IMR-90 (cell line): Measurements from ENCODE around the gene ISOC2. TPM values are rescaled to one million over a fixed set of nuclear protein-coding genes. Genes with fewer than 3 reads are reported as not detected.

Experiments used
- ATAC-seq: fragments of 200-7000 bp; cut with Tn5 transposase; 2 replicates; pipeline ENCODE4 v1.9.1; 2020; ENCODE audit warnings: low read depth, mild to moderate bottlenecking, moderate library complexity
- BruUV-seq: library from RNA; stranded (reverse); fragments of 400-500 nt; replicated peaks from 2 replicates; lab custom pipeline; 2021; lab: Mats Ljungman, UMichigan
- CTCF ChIA-PET: fragments of 300-600 bp; formaldehyde crosslinking; extraction: SDS; loops from one replicate; lab custom pipeline; 2021; ENCODE audit warnings: antibody characterized with exemption; lab: Yijun Ruan, JAX
- POLR2A ChIA-PET: fragments of 300-600 bp; sonication (Branson Sonifier 250); formaldehyde crosslinking; loops from one replicate; lab custom pipeline; 2022; ENCODE audit warnings: antibody characterized with exemption; ENCODE audit not compliant: unreplicated experiment; lab: Charles Lee
- DNase-seq: peaks from one replicate; pipeline ENCODE4 v3.0.0; 2013
- H2AFZ ChIP-seq: replicated peaks from 2 replicates; pipeline ENCODE3; 2013; ENCODE audit warnings: low read length, mild to moderate bottlenecking; ENCODE audit not compliant: poor library complexity
- H2AK5ac ChIP-seq: 2 replicates; pipeline ENCODE4 v1.6.1; 2013; ENCODE audit warnings: low read depth, low read length, inconsistent platforms
- H2AK9ac ChIP-seq: replicated peaks from 2 replicates; pipeline ENCODE3; 2013; ENCODE audit warnings: mild to moderate bottlenecking, low read depth, low read length, moderate library complexity; ENCODE audit not compliant: poor library complexity
- H2BK120ac ChIP-seq: 2 replicates; pipeline ENCODE4 v1.6.1; 2013; ENCODE audit warnings: low read depth, low read length, inconsistent platforms
- H2BK15ac ChIP-seq: 3 replicates; pipeline ENCODE4 v1.6.1; 2013; ENCODE audit warnings: low read depth, low read length, inconsistent platforms
- H2BK20ac ChIP-seq: 2 replicates; pipeline ENCODE4 v1.6.1; 2013; ENCODE audit warnings: low read depth, mild to moderate bottlenecking, inconsistent platforms, low read length, moderate library complexity
- H2BK5ac ChIP-seq: 2 replicates; pipeline ENCODE4 v1.6.1; 2013; ENCODE audit warnings: mild to moderate bottlenecking, low read depth, low read length, inconsistent platforms; ENCODE audit not compliant: poor library complexity, severe bottlenecking
- H3K14ac ChIP-seq: replicated peaks from 2 replicates; pipeline ENCODE4 v1.6.1; 2013; ENCODE audit warnings: low read depth, low read length, inconsistent platforms
- H3K18ac ChIP-seq: 2 replicates; pipeline ENCODE4 v1.6.1; 2013; ENCODE audit warnings: low read depth, low read length, control low read depth
- H3K23ac ChIP-seq: 2 replicates; pipeline ENCODE4 v1.6.1; 2013; ENCODE audit warnings: low read depth, low read length, inconsistent platforms
- H3K27ac ChIP-seq: 2 replicates; pipeline ENCODE4 v1.5.1; 2013; ENCODE audit warnings: mild to moderate bottlenecking, control low read depth, low read length; ENCODE audit not compliant: insufficient read depth
- H3K27me3 ChIP-seq: 2 replicates; pipeline ENCODE4 v1.6.1; 2013; ENCODE audit warnings: low read length; ENCODE audit not compliant: control insufficient read depth, insufficient read depth
- H3K36me3 ChIP-seq: 2 replicates; pipeline ENCODE4 v1.6.1; 2013; ENCODE audit warnings: low read length, mixed read lengths; ENCODE audit not compliant: control insufficient read depth, insufficient read depth
- H3K4ac ChIP-seq: 2 replicates; pipeline ENCODE4 v1.6.1; 2013; ENCODE audit warnings: low read depth, low read length, inconsistent platforms
- H3K4me1 ChIP-seq: 2 replicates; pipeline ENCODE4 v1.6.1; 2013; ENCODE audit warnings: low read length, mixed read lengths; ENCODE audit not compliant: control insufficient read depth, insufficient read depth
- H3K4me2 ChIP-seq: 2 replicates; pipeline ENCODE4 v1.6.1; 2013; ENCODE audit warnings: low read depth, mild to moderate bottlenecking, control low read depth, low read length, moderate library complexity
- H3K4me3 ChIP-seq: 2 replicates; pipeline ENCODE4 v1.5.1; 2013; ENCODE audit warnings: low read depth, mild to moderate bottlenecking, control low read depth, low read length, moderate library complexity; ENCODE audit not compliant: insufficient read depth
- H3K56ac ChIP-seq: 2 replicates; pipeline ENCODE4 v1.6.1; 2013; ENCODE audit warnings: low read length, inconsistent platforms; ENCODE audit not compliant: insufficient read depth; ENCODE audit errors: extremely low read depth
- H3K79me1 ChIP-seq, 2 experiments: 2 replicates each; pipeline ENCODE4 v1.6.1; 2013; ENCODE audit warnings: low read length in 2 of 2, inconsistent platforms in 1 of 2, low read depth in 1 of 2
- H3K9ac ChIP-seq: 2 replicates; pipeline ENCODE4 v1.6.1; 2013; ENCODE audit warnings: low read depth, low read length, control low read depth
- H3K9me1 ChIP-seq: 2 replicates; pipeline ENCODE4 v1.6.1; 2013; ENCODE audit warnings: low read length, inconsistent platforms; ENCODE audit not compliant: insufficient read depth
- H3K9me3 ChIP-seq: 2 replicates; pipeline ENCODE4 v1.6.1; 2013; ENCODE audit warnings: low read length; ENCODE audit not compliant: control insufficient read depth, insufficient read depth
- H4K20me1 ChIP-seq: 2 replicates; pipeline ENCODE4 v1.6.1; 2013; ENCODE audit warnings: low read length, inconsistent platforms; ENCODE audit not compliant: insufficient read depth
- H4K5ac ChIP-seq: 2 replicates; pipeline ENCODE4 v1.6.1; 2013; ENCODE audit warnings: mild to moderate bottlenecking, low read depth, low read length, control low read depth
- H4K8ac ChIP-seq, 2 experiments: 2 replicates each; pipeline ENCODE4 v1.6.1; 2013; ENCODE audit warnings: low read depth in 2 of 2, low read length in 2 of 2, control low read depth in 1 of 2, inconsistent platforms in 1 of 2
- H4K91ac ChIP-seq: 2 replicates; pipeline ENCODE4 v1.6.1; 2013; ENCODE audit warnings: low read depth, low read length, inconsistent platforms; ENCODE audit not compliant: insufficient read depth
- CEBPB ChIP-seq: IDR thresholded peaks from 2 replicates; pipeline ENCODE4 v1.6.1; 2012; ENCODE audit warnings: low read depth, low read length, improper control_type of control experiment
- MAZ ChIP-seq: IDR thresholded peaks from 2 replicates; pipeline ENCODE4 v1.6.1; 2012; ENCODE audit warnings: low read depth, mild to moderate bottlenecking, low read length, improper control_type of control experiment, moderate library complexity, borderline replicate concordance
- MXI1 ChIP-seq: IDR thresholded peaks from 2 replicates; pipeline ENCODE4 v1.6.1; 2012; ENCODE audit warnings: low read depth, mild to moderate bottlenecking, low read length, moderate library complexity, borderline replicate concordance
- RCOR1 ChIP-seq: IDR thresholded peaks from 2 replicates; pipeline ENCODE4 v1.6.1; 2012; ENCODE audit warnings: mild to moderate bottlenecking, low read length, improper control_type of control experiment; ENCODE audit not compliant: insufficient replicate concordance
- RFX5 ChIP-seq: IDR thresholded peaks from 2 replicates; pipeline ENCODE4 v1.8.0; 2012; ENCODE audit warnings: low read depth, mild to moderate bottlenecking, low read length, moderate library complexity
- SMC3 ChIP-seq: fragments of 150-350 bp; IDR thresholded peaks from 2 replicates; pipeline ENCODE4 v1.6.1; 2016; ENCODE audit warnings: low read depth, mild to moderate bottlenecking, antibody characterized with exemption, low read length, moderate library complexity
- WGBS, 2 experiments: methylation state at CpG; one replicate each; pipeline versions ENCODE4 v1.1.5 to v1.1.7; 2013; ENCODE audit warnings: missing lambda C conversion rate in 2 of 2; ENCODE audit not compliant: insufficient read length in 1 of 2; ENCODE audit errors: extremely low coverage in 2 of 2; 5-methylcytosine and 5-hydroxymethylcytosine counted together
- dilution Hi-C: fragments of 300-500 bp; cut with HindIII; formaldehyde crosslinking; loops from one replicate; pipeline ENCODE4 v1.14.3; 2018; ENCODE audit warnings: low sequenced_read_pairs; ENCODE audit not compliant: unreplicated experiment
- in situ Hi-C: fragments of 300-500 bp; cut with MboI; formaldehyde crosslinking; loops from 3 replicates; pipeline ENCODE4 v1.14.3; 2019; ENCODE audit warnings: low sequenced_read_pairs, inconsistent platforms, mixed read lengths
- intact Hi-C: fragments of 100-400 bp; cut with micrococcal nuclease; formaldehyde crosslinking; loops from 2 replicates; pipeline ENCODE4 v1.10.0; 2022
- polyA plus RNA-seq, 3 experiments: library from polyadenylated mRNA; depleted of rRNA; stranded (reverse); fragments of >200 nt; gene quantifications; 2 replicates each; pipeline ENCODE4 v1.2.3, GENCODE V29; 2012; ENCODE audit warnings: low replicate concordance in 1 of 3
- total RNA-seq: library from RNA; depleted of rRNA; stranded (reverse); fragments of >200 nt; gene quantifications from 2 replicates; pipeline ENCODE4 v1.2.3, GENCODE V29; 2012

ISOC2 gene
- total and polyA plus RNA-seq, 2 of the 4 experiments (the other 2 are of a cell fraction): 56.1 to 82.1 TPM

DNA sequence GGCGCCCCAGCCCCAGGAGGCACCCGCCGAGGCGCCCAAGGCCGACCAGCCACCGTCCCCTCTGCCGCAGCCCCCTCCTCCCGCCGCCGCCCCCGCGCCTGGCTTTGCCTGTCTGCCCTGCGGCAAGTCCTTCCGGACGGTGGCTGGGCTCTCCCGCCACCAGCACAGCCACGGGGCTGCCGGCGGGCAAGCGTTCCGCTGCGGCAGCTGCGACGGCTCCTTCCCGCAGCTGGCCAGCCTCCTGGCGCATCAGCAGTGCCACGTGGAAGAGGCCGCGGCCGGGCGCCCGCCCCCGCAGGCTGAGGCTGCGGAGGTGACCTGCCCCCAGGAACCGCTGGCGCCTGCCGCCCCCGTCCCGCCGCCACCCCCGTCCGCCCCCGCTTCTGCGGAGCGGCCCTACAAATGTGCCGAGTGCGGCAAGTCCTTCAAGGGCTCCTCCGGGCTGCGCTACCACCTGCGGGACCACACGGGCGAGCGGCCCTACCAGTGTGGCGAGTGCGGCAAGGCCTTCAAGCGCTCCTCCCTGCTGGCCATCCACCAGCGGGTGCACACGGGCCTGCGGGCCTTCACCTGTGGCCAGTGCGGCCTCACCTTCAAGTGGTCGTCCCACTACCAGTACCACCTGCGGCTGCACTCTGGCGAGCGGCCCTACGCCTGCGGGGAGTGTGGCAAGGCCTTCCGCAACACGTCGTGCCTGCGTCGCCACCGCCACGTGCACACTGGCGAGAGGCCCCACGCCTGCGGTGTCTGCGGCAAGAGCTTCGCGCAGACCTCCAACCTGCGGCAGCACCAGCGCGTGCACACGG, 20.9 kb upstream of the ISOC2 start:
- Histone ChIP-seq H3K79me1 (peaks cover 19 to 53% of the 10 kb centered on the region in 2 experiments), H2BK5ac (no peak overlapping the region), H3K9me3 (no peaks in the 10 kb centered on the region), H2AK5ac (no peak overlapping the region), H3K27ac (no peak overlapping the region), H3K14ac (no peak overlapping the region), H4K5ac (no peak overlapping the region), H3K18ac (no peak overlapping the region), H2BK20ac (no peak overlapping the region), H3K4me2 (no peak overlapping the region), H2BK15ac (no peak overlapping the region), H3K9me1 (peaks cover 14% of the 10 kb centered on the region), H2BK120ac (no peak overlapping the region), H3K27me3 (no peaks in the 10 kb centered on the region), H2AK9ac (no peak overlapping the region), H4K8ac (no peak overlapping the region), H4K91ac (no peak overlapping the region), H3K23ac (no peak overlapping the region), H3K36me3 (peaks cover 12% of the 10 kb centered on the region; the same call in 1 of the 2 replicates), H3K56ac (no peak overlapping the region), H3K4me3 (no peak overlapping the region), H4K20me1 (peaks cover 3% of the 10 kb centered on the region; the same call in 1 of the 2 replicates), H2AFZ (no peak overlapping the region), H3K9ac (no peak overlapping the region), H3K4me1 (peaks cover 23% of the 10 kb centered on the region), H3K4ac (no peak overlapping the region)
- no peak for DNase-seq
- BruUV-seq: no TSS peak
- WGBS, 2 experiments: 86% methylated on average over 33 of the region's 83 CpGs; no CpG with 5 or more reads in 1 of the 2 experiments
- POLR2A ChIA-PET: no interaction called here
- CTCF ChIA-PET: no interaction called here
- ATAC-seq: no peak
- dilution Hi-C loops (no loop called here), in situ Hi-C loops (loop anchor here (25.0 kb wide), 1 partner anchor 1020 kb away; the partner anchor contains the start of genes CDC42EP5 and LENG9), intact Hi-C loops (no loop called here)
- TF ChIP-seq RCOR1 (no peak), MXI1 (no peak), MAZ (no peak), RFX5 (no peak), CEBPB (no peak), SMC3 (no peak)
